Measurements from ENCODE around the gene SEPTIN7.
"Not testable (repeated sequence)": the region's sequence is repeated elsewhere in the genome, so short reads cannot be mapped to it uniquely, and the experiment has no call there.

SEPTIN7 gene

DNA sequence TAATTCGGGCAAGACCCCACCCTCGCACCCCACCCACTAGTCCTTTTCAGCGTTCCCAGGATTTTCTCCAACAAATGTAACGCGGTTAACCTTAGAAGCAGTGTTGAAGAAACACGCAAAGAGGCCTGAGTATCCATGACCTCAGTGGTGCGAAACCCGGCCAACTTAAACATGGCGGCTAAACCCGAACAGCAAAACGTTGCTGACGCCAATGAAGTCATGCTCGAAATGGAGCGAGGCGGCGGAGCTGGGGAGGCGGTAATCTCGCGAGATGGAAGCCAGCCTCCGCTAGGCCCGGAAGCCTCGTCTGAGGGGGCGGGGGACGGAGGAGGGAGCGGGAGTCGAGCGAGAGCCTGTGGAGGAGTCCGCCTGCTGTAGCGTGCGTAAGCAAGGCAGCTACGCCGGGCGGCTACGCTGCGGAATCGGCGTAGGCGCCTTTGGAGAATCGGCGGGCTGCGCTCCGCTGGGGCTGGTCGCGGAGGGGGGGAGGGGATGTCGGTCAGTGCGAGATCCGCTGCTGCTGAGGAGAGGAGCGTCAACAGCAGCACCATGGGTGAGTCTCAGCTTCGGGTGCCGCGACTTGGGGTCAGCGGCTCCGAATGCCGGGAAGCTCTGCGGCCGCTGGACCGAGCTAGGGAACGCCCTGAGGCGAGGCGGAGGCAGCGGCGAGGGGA, at the start of gene SEPTIN7:
TSS of gene SEPTIN7 (plus strand) at position 340 of the 674 bp plus-strand sequence. CDS start at position 493, 153 bp downstream.
- peak; percentile 95 to 97 for DNase-seq

DNA sequence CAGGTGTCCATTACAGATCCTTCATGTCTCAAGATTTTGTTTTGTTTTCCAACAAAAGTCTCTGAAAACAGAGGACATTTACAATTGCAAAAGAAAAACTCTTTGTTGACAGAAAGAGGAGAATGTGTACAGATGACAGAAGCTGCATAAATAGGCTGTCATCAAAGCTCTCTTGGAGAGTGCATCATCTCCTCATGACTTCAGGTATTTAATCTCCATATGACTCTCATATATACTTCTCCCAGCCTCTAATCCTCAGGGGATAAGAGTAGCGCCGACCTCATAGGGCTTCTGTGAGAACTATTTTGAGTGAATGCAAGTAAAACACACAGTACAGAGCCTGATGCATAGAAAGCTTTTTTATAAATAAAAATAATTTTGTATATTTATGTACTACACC, 48.1 kb upstream of the SEPTIN7 start:
- DNase-seq = no peak

- no peak for DNase-seq
These were observed 46.9 kb upstream of the SEPTIN7 start for GRCh38 chr7:35753761-35754603.

DNA sequence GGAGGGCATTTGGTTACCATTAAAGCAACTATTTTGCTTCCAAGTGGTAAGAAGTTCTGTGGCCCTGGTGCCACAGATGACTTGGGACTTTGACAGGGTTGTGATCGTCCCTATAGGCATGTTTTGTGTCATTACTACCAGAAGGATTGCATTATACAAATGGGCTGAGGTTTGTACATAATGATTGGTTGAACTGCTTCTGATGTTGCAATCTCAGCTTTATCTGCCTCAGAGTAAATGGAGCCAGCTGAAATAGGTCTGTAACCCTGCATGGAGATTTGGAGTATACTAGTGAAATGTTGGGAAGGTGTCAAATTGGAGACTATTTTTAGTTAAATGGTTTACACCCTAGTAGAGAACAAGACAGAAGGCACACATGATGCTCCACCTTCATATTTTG, 46.1 kb upstream of the SEPTIN7 start:
- DNase-seq = no peak

DNA sequence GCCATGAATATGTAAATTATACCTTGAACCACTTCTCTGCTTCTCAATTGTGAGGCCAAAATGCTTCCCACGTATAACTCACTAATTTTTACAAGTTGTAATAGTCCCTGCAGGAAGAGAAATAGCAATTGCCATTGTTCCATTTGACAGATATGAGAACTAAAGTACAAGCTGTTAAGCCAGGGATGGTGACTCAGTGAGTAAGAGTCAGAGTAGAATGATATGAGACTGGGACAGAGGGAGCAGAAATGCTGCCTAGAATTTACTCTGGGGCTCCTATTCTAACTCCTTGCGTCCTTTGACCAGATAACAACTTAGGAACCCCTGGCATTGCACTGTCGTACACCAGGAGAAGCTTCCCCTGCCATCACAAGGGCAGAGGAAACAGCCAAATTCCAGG, 45.1 kb upstream of the SEPTIN7 start:
- no peak for DNase-seq

DNA sequence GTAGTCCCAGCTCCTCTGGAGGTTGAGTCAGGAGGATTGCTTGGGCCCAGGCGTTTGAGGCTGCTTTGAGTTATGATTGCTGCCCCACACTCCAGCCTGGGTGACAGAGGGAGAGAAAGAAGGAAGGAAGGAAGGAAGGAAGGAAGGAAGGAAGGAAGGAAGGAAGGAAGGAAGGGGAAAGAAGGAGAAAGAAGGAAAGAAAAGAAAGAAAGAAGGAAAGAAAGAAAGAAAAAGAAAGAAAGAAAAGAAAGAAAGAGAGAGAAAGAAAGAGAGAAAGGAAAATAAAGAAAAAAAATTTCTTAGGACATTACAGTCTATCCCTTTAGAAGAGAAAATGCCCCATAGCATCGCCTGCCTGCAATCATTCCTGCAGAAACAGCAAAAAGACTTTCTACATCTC, 44.4 kb upstream of the SEPTIN7 start:
- DNase-seq = not testable (repeated sequence)

DNA sequence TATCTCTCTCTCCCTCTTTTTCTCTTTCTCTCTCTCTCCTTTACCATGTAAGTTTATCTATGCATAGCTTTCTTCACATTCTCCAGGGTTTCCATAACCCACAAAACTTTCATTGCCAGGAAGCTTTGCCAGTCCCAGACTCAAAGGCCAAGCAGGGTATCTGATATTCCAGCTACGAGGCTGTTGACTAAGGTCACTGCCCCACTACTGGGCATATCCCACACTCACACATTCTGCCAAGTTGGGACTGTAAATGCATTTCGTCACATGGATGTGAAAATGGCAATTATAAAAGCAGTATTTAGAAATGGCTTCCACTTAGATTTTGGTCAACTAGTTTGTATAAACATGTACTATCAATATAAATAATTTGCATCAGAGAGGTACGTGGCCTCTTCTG, 43.3 kb upstream of the SEPTIN7 start:
- no peak for DNase-seq

DNA sequence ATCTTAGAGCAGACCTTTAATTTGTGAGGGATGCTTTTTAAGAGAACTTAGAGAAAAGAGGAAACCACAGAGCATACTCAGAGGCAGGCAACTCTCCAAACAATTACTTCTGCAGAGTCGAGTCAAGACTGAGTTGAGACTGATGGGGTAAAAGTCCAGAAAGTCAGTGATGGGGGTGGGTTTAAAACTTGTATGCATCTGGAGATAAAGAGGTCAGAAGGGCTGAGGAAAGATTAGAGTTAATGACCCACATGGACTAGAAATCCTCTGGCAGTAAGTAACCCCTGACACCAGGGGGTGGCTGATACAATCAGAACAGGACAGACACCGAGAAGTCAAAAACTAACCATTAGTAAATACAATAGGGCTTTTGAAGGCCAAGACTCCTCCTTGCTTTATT, 42.4 kb upstream of the SEPTIN7 start:
- DNase-seq = no peak

DNA sequence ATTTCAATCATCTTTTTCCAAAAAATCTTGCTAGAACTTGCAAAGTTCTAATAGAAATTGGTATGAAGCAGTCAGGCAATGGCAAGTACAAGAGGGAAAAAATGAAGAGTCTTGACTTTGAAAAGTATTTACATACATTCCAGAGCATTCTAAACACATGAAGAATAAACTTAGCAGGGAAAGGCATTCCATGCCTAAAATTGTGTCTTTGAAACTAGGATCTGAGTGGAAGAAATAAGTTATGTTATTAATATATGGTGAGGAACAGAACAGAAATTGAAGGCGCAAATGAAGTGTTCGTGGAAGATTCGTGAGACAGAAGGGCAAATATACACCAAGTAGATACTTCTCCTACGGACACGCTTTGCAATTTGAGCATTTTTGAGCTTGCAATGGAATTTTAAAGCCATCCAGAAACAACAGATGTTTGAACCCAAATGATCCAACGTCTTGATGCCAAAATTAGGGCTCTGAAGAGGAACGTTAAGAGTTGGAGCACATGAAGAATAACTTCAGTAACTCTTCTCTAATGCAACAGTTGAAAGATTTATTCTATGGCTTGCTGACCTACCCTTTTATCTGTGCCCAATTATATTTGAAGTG, 40.6 kb upstream of the SEPTIN7 start:
- DNase-seq = no peak

DNA sequence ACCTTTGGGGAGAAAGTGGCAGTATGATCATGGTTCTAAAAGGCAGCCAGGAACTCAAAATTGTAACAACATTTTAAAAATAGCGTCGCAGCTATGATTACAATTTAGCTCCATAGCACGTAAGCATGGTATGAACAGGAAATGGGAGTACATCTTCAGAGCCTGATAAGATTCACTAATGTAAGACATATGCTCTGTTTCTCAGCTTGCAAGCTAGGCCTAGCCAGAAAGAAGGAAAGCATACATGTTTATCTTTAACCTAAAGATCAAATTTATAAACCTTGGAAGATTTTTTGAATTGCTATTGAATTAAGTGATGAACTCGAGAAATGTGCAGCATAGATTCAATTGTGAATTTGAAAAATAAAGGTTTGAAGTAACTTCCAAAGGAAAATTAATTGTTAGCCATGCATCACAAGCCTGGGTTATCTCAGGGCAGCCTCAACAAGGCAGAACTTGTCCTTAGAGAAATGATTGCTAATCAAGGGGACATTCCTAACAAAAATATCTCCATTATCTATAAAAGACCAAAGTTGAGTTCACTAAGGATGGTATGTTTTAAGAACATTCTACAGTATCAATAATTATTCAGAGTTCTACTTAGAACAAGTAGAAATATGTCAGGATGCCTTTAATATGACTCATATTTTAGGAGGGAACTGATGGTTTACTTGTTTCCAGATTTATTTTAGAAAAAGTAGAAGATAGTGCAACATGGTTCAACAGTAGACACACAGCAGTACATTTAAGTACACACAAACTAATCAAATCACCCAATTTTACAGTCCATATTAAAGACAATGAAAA, 38.8 kb upstream of the SEPTIN7 start:
- DNase-seq = no peak

GRCh38 chr7:35762781-35763180, 38.1 kb upstream of the SEPTIN7 start:
- DNase-seq = no peak

GRCh38 chr7:35768346-35768745, 32.5 kb upstream of the SEPTIN7 start:
- DNase-seq = peak in 1 of 2 experiments; percentile 1

DNA sequence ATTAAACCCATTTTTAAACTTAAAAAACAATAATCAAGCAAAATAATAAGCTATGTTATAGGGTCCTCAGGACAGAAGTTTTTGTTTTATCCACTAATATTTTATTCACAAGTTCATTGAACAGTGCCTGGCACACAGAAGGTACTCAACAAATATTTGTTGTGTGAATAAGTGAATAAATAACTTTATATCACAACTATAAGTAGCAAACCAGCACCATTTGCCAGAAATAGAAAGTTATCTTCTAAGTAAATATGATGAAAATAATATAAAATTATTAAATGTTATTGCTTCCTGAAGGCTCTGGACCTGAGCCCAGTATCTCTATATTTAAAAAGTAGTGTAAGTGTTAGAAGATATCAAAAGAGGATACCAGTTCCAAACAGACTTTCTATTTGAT, 29.1 kb upstream of the SEPTIN7 start:
- DNase-seq = no peak

- DNase-seq = no peak
These were observed 26.9 kb upstream of the SEPTIN7 start for GRCh38 chr7:35773994-35774393.

DNA sequence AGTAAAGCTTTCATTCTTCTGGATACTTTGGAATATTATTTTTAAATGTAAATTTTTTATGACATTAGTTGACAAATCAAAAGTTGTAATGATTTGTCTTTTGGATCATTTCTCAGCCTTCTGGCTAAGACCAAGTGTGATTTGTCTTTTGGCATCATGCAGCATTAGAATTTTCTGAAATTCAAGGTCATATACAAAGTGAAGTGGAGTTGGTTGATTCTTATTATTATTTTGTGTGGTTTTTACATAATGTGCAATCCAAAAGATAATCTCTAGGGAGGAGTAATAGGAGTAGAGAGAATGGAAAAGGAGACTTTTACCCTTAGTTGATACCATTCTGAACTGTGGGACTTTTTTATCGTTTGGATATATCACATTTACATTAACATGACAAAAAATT, 24.2 kb upstream of the SEPTIN7 start:
- DNase-seq = no peak

DNA sequence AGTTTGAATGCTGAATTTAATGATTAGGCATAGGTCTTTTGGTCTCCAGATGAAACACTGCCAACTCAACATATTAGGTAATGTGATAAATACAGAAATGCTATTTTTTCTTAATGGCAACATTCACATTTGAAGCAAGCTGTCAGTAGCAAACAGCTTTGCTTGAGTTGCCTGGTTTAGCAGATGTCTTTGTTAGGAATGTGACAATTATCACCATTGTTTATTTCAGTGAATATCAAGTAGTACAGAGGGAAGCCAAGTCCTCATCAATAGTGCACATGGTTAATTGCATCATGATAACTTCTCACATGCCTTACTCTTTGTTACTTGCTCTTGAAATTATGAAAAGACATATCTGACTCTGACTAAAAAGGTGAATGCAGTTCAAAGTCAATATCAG, 23.7 kb upstream of the SEPTIN7 start:
- DNase-seq = no peak

- no peak for DNase-seq
These were observed 20.8 kb upstream of the SEPTIN7 start for GRCh38 chr7:35780070-35780469.

DNA sequence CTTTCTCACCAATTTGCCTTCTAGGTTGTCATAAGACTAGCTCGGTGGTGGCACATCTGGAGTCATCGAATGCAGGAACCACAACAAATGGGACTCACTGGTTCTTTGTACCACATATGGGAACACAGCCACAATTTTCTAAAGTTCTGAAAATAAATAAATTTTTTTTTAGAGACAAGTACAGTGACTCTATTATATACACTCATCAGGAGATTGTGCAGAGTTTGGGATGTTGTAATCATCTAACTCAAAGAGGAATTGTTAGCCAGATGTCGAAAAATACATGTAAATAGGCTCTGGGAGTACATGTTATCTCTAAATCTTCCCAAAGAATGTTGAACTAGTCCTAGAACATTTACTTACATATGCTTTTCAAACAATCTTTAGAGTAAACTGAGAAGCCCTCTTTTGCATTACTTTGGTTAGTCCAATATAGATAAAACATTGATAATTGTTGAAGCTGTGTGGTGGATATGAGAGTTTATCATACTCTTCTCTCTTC, 19.6 kb upstream of the SEPTIN7 start:
- no peak for DNase-seq

- no peak for DNase-seq
These were observed 18.9 kb upstream of the SEPTIN7 start for GRCh38 chr7:35781767-35782515.

GRCh38 chr7:35784332-35784731, 16.5 kb upstream of the SEPTIN7 start:
- no peak for DNase-seq

- DNase-seq = no peak
These were observed 15.6 kb upstream of the SEPTIN7 start for GRCh38 chr7:35785250-35785649.

- no peak for DNase-seq
These were observed 12.9 kb upstream of the SEPTIN7 start for GRCh38 chr7:35787925-35788324.
